ENCODE results near the gene CYP2W1.

Gene CYP2W1

DNA sequence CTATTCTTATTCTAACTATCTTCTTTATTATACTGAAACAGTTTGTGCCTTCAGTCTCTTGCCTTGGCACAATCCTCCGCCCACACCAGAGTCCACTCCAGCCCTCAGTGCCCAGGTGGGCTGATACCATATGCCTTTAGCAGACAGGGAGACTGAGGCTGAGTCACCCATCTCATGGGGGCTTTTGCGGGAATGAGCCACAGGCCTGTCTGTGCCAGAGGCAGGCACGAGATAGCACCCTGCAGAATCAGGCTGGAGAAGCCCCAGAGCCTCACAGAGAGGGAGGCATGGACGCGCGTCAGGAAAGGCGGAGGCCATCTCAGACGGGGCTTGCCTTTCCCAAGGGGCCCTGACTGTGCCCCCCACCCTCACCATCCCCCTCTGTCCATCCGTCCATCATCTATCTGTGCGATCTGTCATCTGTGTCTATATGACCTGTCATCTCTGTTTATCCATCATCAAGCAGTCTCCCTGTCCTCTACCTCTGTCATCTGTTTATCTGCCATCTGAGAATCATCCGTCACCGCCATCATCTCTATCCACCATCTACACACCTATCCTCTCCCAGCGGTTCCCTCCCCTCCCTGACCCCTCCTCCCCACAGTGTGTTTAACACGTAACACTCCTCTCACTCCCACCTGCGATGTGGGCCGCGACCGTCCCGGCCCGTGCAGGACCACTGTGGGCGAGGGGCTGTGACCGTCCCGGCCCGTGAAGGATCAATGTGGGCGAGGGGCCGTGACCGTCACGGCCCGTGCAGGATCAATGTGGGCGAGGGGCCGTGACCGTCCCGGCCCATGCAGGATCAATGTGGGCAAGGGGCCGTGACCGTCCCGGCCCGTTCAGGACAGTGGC is 21.2 kb upstream of the CYP2W1 start:
- H3K9me3 ChIP-seq (ENCODE audit: control insufficient read depth, insufficient read depth, low read depth, low read length): no peaks in the 10 kb centered on the region
- no peak overlapping the region for H3K4me3 ChIP-seq (ENCODE audit: low read depth, low read length)
- no peak overlapping the region for H3K27ac ChIP-seq (ENCODE audit: low read depth, low read length)
- H3K9ac ChIP-seq (ENCODE audit: low read length): no peak overlapping the region
- H3K36me3 ChIP-seq (ENCODE audit: control insufficient read depth, insufficient read depth, low read length): peaks cover 3% of the 10 kb centered on the region; the same call in 1 of the 2 replicates
- H3K27me3 ChIP-seq (ENCODE audit: control insufficient read depth, insufficient read depth, low read length): no peaks in the 10 kb centered on the region
- H3K4me1 ChIP-seq (ENCODE audit: control insufficient read depth, insufficient read depth, low read length): peaks cover 5% of the 10 kb centered on the region; the same call in 1 of the 2 replicates

DNA sequence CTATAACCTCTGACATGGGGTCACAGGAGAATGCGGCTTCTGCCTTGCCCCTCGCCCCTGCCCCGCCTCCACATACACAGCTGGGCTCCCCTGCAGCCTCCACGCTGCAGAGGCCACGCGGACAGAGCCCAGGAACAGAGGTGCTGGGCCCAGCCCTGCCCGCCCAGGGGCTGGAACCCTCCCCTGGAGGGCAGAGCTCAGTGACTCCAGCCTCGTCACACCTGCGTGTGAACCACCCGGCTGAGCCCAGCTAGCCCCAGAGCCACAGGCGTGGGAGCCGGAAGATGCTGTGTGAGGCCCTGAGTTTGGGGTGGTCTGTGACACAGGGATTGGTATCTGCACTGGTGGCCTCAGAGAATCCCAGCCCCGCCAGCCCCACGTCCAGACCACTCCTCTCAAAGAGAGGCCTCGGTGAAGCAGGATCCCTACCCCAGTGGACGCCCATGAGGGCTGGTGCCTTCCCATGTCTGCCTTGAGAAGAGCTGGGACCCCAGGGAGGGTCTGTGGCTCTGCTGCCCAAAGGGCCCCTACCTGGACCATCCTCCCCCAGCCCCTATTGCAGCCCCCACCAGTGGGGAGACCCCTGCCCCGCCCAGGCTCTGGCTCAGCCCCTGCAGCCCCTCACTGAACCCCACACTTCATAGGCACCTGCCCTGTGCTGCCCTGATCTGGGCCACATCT is 20.4 kb upstream of the CYP2W1 start:
- no peaks in the 10 kb centered on the region for H3K27me3 ChIP-seq (ENCODE audit: control insufficient read depth, insufficient read depth, low read length)
- H3K27ac ChIP-seq (ENCODE audit: low read depth, low read length): no peak overlapping the region
- peaks cover 11% of the 10 kb centered on the region for H3K36me3 ChIP-seq (ENCODE audit: control insufficient read depth, insufficient read depth, low read length)
- no peak overlapping the region for H3K9ac ChIP-seq (ENCODE audit: low read length)
- peaks cover 5% of the 10 kb centered on the region; the same call in 1 of the 2 replicates for H3K4me1 ChIP-seq (ENCODE audit: control insufficient read depth, insufficient read depth, low read length)
- no peaks in the 10 kb centered on the region for H3K9me3 ChIP-seq (ENCODE audit: control insufficient read depth, insufficient read depth, low read depth, low read length)
- no peak overlapping the region for H3K4me3 ChIP-seq (ENCODE audit: low read depth, low read length)

DNA sequence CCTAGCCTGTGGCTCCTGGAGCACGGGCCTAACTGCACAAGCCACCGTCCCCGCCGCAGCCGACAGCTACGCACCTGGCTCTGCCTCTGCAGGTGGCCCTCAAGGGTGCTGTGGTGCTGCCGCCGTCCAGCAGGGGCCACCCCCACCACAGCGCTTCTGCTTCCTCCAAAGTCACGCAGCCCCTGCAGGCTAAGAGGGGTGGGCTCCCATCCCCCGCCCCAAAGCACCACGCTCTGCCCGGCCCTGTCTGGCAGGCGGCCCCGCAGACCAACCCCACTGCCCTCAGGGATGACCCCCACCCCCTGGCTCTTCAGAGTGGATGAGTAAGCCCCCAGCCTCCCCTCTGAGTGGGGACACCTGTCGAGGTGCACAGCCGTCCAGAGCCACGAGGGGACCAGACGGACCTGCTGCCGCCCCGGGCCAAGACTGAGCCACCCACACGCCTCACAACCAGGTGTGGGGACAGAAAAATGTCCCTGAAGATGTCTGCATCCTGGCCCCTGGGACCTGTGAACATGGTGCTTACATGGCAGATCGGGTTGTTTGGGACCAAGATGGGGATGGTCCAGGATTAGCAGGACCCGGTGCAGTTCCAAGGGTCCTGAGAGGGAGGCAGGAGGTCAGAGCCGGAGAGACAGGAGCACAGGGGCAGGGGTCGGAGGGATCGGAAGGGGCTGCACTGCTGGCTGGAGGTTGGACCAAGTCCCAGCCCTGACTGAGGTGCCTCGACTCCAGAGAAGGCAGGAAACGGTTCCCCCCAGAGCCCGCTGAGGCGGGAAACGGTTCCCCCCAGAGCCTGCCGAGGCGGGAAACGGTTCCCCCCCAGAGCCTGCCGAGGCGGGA is 19.5 kb upstream of the CYP2W1 start:
- H3K9me3 ChIP-seq (ENCODE audit: control insufficient read depth, insufficient read depth, low read depth, low read length): no peaks in the 10 kb centered on the region
- H3K36me3 ChIP-seq (ENCODE audit: control insufficient read depth, insufficient read depth, low read length): peaks cover 20% of the 10 kb centered on the region
- no peak overlapping the region for H3K27ac ChIP-seq (ENCODE audit: low read depth, low read length)
- H3K4me1 ChIP-seq (ENCODE audit: control insufficient read depth, insufficient read depth, low read length): peaks cover 5% of the 10 kb centered on the region; the same call in 1 of the 2 replicates
- H3K4me3 ChIP-seq (ENCODE audit: low read depth, low read length): no peak overlapping the region
- no peaks in the 10 kb centered on the region for H3K27me3 ChIP-seq (ENCODE audit: control insufficient read depth, insufficient read depth, low read length)
- H3K9ac ChIP-seq (ENCODE audit: low read length): no peak overlapping the region

DNA sequence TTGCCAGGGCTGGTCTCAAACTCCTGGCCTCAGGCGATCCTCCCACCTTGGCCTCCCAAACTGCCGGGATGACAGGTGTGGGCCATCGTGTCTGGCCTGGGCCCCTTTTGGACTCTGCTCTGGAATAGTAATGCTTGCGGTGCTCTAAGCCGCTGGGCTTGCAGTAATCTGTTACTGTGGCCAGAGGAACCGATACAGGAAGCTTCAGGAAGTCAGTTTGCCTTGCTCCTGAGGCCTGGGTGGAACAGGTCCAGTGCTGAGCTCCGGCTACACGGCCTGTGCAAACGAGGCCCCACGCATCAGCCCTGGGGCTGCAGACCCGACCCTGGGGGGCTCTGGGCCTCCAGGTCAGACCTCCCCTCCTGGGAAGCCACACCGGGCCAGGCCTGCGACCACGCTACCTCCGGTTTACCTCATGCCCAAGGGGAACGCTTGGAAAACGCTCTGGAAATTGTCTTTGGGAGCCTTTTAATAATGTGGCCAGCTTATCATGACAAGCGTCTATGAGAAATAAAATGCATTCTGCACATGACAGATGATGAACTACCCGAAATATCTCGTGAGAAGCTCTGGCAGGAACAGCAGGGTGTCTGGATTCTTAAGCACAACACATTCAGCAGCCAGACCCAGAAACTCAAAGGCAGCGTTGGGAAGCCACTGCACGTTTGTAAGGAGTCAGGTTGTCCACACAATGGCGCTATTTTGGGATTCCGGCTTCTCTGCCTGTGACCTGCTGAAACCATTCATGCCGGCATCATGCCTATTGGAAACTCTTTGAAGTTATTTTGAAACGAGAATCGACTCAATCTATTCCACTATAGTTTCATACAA is 18.4 kb upstream of the CYP2W1 start:
- Histone ChIP-seq H3K9ac (ENCODE audit: low read length) (no peak overlapping the region), H3K27me3 (ENCODE audit: control insufficient read depth, insufficient read depth, low read length) (no peaks in the 10 kb centered on the region), H3K4me1 (ENCODE audit: control insufficient read depth, insufficient read depth, low read length) (no peaks in the 10 kb centered on the region; the same call in 1 of the 2 replicates), H3K4me3 (ENCODE audit: low read depth, low read length) (no peak overlapping the region), H3K36me3 (ENCODE audit: control insufficient read depth, insufficient read depth, low read length) (peaks cover 32% of the 10 kb centered on the region), H3K9me3 (ENCODE audit: control insufficient read depth, insufficient read depth, low read depth, low read length) (no peaks in the 10 kb centered on the region), H3K27ac (ENCODE audit: low read depth, low read length) (no peak overlapping the region)

DNA sequence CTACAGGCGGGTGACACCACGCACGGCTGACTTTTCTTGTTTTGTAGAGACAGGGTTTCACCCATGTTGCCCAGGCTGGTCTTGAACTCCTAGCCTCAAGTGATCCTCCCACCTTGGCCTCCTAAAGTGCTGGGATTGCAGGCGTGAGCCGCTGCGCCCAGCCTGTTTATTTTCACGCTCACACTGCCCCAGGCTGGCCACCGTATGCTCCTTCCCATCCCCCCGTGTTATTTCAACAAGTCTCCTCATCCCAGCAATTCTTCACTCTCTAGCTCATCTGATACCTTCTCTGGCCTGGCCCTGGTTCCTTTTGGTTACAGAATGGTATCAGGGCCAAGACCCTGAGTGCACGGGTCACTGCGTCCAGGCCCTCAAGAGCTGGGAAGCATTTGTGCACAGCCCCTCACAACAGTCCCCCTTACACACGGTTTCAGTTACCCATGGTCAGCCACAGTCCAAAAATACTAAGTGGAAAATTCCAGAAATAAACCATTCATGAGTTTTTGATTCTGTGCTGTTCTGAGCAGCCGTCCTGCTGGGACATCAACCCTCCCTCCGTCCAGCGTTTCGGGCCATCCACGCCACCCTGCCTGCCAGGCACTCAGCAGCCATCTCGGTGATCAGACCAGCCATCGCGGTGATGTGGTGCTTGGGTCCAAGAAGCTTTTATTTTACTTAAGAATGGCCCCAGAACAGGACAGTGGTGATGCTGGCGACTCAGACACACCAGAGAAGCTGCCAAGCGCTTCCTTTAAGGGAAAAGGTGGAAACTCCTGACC is 16.5 kb upstream of the CYP2W1 start:
- Histone ChIP-seq H3K27me3 (ENCODE audit: control insufficient read depth, insufficient read depth, low read length) (no peaks in the 10 kb centered on the region), H3K4me3 (ENCODE audit: low read depth, low read length) (no peak overlapping the region), H3K27ac (ENCODE audit: low read depth, low read length) (no peak overlapping the region), H3K9ac (ENCODE audit: low read length) (no peak overlapping the region), H3K9me3 (ENCODE audit: control insufficient read depth, insufficient read depth, low read depth, low read length) (no peaks in the 10 kb centered on the region), H3K4me1 (ENCODE audit: control insufficient read depth, insufficient read depth, low read length) (no peaks in the 10 kb centered on the region; the same call in 1 of the 2 replicates), H3K36me3 (ENCODE audit: control insufficient read depth, insufficient read depth, low read length) (peaks cover 44% of the 10 kb centered on the region)

DNA sequence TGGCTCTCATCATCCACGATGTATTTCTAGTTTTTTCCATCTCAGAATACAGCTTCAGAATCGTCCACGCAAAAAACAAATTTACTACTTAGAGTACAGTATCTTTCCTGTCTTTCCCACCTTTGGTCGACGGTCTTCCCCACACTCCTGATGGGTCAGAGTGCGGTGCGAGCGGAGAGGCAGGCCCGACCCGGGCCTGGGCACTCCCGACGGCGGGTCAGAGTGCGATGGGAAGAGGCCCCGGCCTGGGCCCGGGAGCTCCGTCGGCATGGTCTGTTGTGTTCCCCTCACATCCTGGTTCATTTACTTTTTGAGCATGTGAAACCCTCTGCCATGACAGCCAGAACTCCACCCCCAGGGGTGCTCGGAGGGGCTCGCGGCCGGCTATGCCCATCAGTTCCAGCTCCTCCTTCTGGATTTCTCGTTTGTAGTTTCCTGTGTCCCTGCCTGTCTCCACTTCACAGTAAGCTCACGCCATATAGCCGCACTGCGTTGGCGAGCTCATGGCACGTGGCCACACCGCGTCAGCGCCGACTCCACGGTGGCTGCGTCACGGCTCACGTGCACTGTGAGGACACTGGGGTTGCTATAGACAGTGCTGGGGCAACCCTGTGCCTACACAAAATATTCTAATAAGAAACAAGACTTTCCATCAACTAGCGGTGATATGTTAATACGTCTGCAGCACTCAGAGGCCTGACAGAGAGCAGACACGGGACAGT is 15.5 kb upstream of the CYP2W1 start:
- Histone ChIP-seq H3K4me3 (ENCODE audit: low read depth, low read length) (no peak overlapping the region), H3K9me3 (ENCODE audit: control insufficient read depth, insufficient read depth, low read depth, low read length) (no peaks in the 10 kb centered on the region), H3K27me3 (ENCODE audit: control insufficient read depth, insufficient read depth, low read length) (no peaks in the 10 kb centered on the region), H3K36me3 (ENCODE audit: control insufficient read depth, insufficient read depth, low read length) (peaks cover 52% of the 10 kb centered on the region), H3K27ac (ENCODE audit: low read depth, low read length) (no peak overlapping the region), H3K4me1 (ENCODE audit: control insufficient read depth, insufficient read depth, low read length) (no peaks in the 10 kb centered on the region; the same call in 1 of the 2 replicates), H3K9ac (ENCODE audit: low read length) (no peak overlapping the region)

DNA sequence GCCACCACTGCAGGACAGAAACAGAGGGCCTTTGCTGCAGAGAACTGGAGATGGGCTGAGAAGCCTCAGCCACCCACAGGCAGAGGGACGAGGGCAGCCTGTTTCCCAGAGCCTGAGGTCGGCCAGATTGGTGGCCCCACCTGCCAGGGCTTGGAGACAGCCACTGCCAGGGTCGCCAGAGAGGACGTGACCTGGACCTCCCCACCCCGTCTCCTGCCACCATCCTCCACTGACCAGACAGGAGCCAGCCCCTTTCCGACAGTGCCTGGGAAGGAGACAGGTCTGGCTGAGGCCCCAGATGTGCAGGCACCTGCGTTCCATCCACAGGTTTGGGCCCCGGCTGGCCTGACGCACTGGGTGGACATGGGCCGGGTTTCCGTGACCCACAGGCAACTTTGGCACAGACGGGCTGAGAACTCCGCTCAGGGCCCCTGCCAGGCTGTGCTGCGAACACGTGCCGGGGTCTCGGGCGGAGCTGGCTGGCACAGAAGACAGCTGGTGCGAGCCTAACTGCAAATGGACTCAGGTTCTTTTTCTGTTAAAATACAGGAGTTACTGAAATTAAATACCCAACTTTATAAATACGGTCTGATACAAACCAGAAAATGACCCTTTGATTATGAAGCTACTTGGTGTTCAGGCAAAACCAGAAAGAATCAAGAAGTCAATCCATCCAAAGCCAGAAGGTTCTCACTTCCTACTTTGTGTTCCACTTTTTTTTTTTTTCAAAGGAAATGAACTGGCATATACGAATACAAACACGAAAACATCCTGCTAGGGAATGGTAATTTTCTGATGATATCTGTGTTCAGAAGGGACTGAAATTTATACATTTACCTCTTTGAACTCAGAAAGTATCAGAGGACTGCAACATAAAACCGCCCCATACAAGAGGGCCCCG is 14.5 kb upstream of the CYP2W1 start:
- H3K4me1 ChIP-seq (ENCODE audit: control insufficient read depth, insufficient read depth, low read length): no peaks in the 10 kb centered on the region; the same call in 1 of the 2 replicates
- no peak overlapping the region for H3K4me3 ChIP-seq (ENCODE audit: low read depth, low read length)
- no peaks in the 10 kb centered on the region for H3K27me3 ChIP-seq (ENCODE audit: control insufficient read depth, insufficient read depth, low read length)
- H3K36me3 ChIP-seq (ENCODE audit: control insufficient read depth, insufficient read depth, low read length): peaks cover 61% of the 10 kb centered on the region
- no peaks in the 10 kb centered on the region for H3K9me3 ChIP-seq (ENCODE audit: control insufficient read depth, insufficient read depth, low read depth, low read length)
- H3K27ac ChIP-seq (ENCODE audit: low read depth, low read length): no peak overlapping the region
- H3K9ac ChIP-seq (ENCODE audit: low read length): no peak overlapping the region

DNA sequence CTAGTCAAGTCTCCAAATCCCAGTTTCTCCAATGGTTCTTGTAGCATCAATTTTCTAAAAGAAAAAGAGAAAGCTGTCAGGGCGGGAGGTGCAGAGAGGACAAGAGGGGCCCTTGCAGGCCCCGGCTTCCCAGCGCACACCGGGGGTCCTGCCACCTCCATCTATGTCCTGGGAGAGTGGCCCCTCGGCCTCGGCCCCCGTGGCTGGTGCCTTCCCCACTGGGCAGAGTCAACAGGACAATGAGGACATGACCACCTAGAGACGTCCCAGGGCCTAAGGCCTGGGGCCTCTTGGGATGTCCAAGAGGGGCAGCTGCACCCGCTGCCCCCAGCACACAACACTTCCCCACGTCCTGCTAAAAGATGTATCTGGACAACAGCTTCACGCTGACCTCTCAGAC is 13.6 kb upstream of the CYP2W1 start:
- peaks cover 61% of the 10 kb centered on the region for H3K36me3 ChIP-seq (ENCODE audit: control insufficient read depth, insufficient read depth, low read length)
- no peak overlapping the region for H3K9ac ChIP-seq (ENCODE audit: low read length)
- H3K9me3 ChIP-seq (ENCODE audit: control insufficient read depth, insufficient read depth, low read depth, low read length): no peaks in the 10 kb centered on the region
- H3K27me3 ChIP-seq (ENCODE audit: control insufficient read depth, insufficient read depth, low read length): no peaks in the 10 kb centered on the region
- H3K4me3 ChIP-seq (ENCODE audit: low read depth, low read length): no peak overlapping the region
- H3K4me1 ChIP-seq (ENCODE audit: control insufficient read depth, insufficient read depth, low read length): peaks cover 3% of the 10 kb centered on the region; the same call in 1 of the 2 replicates
- no peak overlapping the region for H3K27ac ChIP-seq (ENCODE audit: low read depth, low read length)

DNA sequence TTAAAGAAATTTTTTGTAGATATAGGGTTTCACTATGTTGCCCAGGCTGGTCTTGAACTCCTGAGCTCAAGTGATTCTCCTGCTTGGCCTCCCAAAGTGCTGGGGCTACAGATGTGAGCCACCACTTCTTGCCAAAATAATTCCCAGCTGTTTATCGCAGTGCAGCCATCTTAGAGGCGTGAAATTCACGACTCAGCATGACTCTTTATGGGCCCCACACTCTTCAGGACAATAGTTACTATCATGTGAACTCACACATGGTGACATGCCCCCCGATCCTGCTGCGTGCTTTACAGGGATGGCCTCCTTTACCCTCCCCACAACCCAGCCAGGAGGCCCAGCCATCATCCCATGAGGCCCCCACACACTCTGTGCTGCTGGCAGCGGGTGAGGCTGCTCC is 12.2 kb upstream of the CYP2W1 start:
- Histone ChIP-seq H3K9ac (ENCODE audit: low read length) (no peak overlapping the region), H3K9me3 (ENCODE audit: control insufficient read depth, insufficient read depth, low read depth, low read length) (no peaks in the 10 kb centered on the region), H3K27me3 (ENCODE audit: control insufficient read depth, insufficient read depth, low read length) (no peaks in the 10 kb centered on the region), H3K36me3 (ENCODE audit: control insufficient read depth, insufficient read depth, low read length) (peaks cover 61% of the 10 kb centered on the region), H3K4me3 (ENCODE audit: low read depth, low read length) (no peak overlapping the region), H3K27ac (ENCODE audit: low read depth, low read length) (no peak overlapping the region), H3K4me1 (ENCODE audit: control insufficient read depth, insufficient read depth, low read length) (peaks cover 6% of the 10 kb centered on the region; the same call in 1 of the 2 replicates)

Measured in HUES6 (cell line).